Nucleus accumbens (tissue), 56 donors: ENCODE data around the gene CCDC33.

Experiments
- DNase-seq, 56 donors: peaks; one replicate each; lab custom pipeline; 2025; lab: John Stamatoyannopoulos, UW

CCDC33 gene

GRCh38 chr15:74208496-74208895 lies 27.6 kb upstream of the CCDC33 start:
- no peak for DNase-seq

GRCh38 chr15:74208901-74209559 lies 27.1 kb upstream of the CCDC33 start:
- DNase-seq, result no peak

- DNase-seq, result no peak
These were observed 26.6 kb upstream of the CCDC33 start for GRCh38 chr15:74209560-74209958.

GRCh38 chr15:74209997-74210671 lies 26.0 kb upstream of the CCDC33 start:
- DNase-seq, result no peak

GRCh38 chr15:74210729-74211128 lies 25.4 kb upstream of the CCDC33 start:
- no peak for DNase-seq

GRCh38 chr15:74211656-74212055 lies 24.5 kb upstream of the CCDC33 start:
- no peak for DNase-seq

- no peak for DNase-seq
These were observed 23.6 kb upstream of the CCDC33 start for GRCh38 chr15:74212494-74212893.

- no peak for DNase-seq
These were observed 22.3 kb upstream of the CCDC33 start for GRCh38 chr15:74213858-74214284.

GRCh38 chr15:74214324-74215021 lies 21.7 kb upstream of the CCDC33 start:
- no peak for DNase-seq

GRCh38 chr15:74215958-74216357 lies 20.2 kb upstream of the CCDC33 start:
- DNase-seq, result no peak

GRCh38 chr15:74216949-74217348 lies 19.2 kb upstream of the CCDC33 start:
- DNase-seq, result no peak

GRCh38 chr15:74217907-74218885 lies 17.9 kb upstream of the CCDC33 start:
- DNase-seq, result no peak

- no peak for DNase-seq
These were observed 15.5 kb upstream of the CCDC33 start for GRCh38 chr15:74220475-74221248.

- DNase-seq, result no peak
These were observed 14.5 kb upstream of the CCDC33 start for GRCh38 chr15:74221399-74222239.

- DNase-seq, result peak in 2 of 56 donors; percentile 12 to 26
These were observed 13.6 kb upstream of the CCDC33 start for GRCh38 chr15:74222240-74223119.

GRCh38 chr15:74225928-74226327 lies 10.2 kb upstream of the CCDC33 start:
- no peak for DNase-seq

- no peak for DNase-seq
These were observed 9.2 kb upstream of the CCDC33 start for GRCh38 chr15:74226761-74227540.
